Activated gamma-delta T cell treated with Interleukin-2 at 50 U/mL for 16 hours (primary cell): ENCODE data around the gene MAGEA8.
"Not testable (repeated sequence)": the region's sequence is repeated elsewhere in the genome, so short reads cannot be mapped to it uniquely, and the experiment has no call there.

Experiments used
- DNase-seq: peaks from one replicate; pipeline ENCODE4 v3.0.0-alpha.2; 2020

Gene MAGEA8

GRCh38 chrX:149881081-149881711 is at the start of gene MAGEA8:
Gene MAGEA8 (plus strand): TSS chrX:149881183. CDS start chrX:149884273, 3,090 bp downstream.
- DNase-seq: no peak

GRCh38 chrX:149831473-149831872 is 49.5 kb upstream of the MAGEA8 start:
- DNase-seq: no peak

GRCh38 chrX:149836728-149837127 is 44.3 kb upstream of the MAGEA8 start:
- not testable (repeated sequence) for DNase-seq

GRCh38 chrX:149837167-149837566 is 43.8 kb upstream of the MAGEA8 start:
- no peak for DNase-seq

- no peak for DNase-seq
These were observed 43.3 kb upstream of the MAGEA8 start for GRCh38 chrX:149837639-149838038.

- DNase-seq: no peak
These were observed 39.1 kb upstream of the MAGEA8 start for GRCh38 chrX:149841929-149842328.

- DNase-seq: no peak
These were observed 35.6 kb upstream of the MAGEA8 start for GRCh38 chrX:149845385-149845784.

- no peak for DNase-seq
These were observed 34.2 kb upstream of the MAGEA8 start for GRCh38 chrX:149846789-149847188.

GRCh38 chrX:149848855-149849254 is 32.1 kb upstream of the MAGEA8 start:
- no peak for DNase-seq

GRCh38 chrX:149849787-149850186 is 31.2 kb upstream of the MAGEA8 start:
- DNase-seq: no peak

GRCh38 chrX:149851864-149852263 is 29.1 kb upstream of the MAGEA8 start:
- no peak for DNase-seq

- DNase-seq: no peak
These were observed 27.1 kb upstream of the MAGEA8 start for GRCh38 chrX:149853925-149854324.

GRCh38 chrX:149858592-149858991 is 22.4 kb upstream of the MAGEA8 start:
- no peak for DNase-seq

- no peak for DNase-seq
These were observed 20.5 kb upstream of the MAGEA8 start for GRCh38 chrX:149860445-149860844.

GRCh38 chrX:149865390-149865789 is 15.6 kb upstream of the MAGEA8 start:
- no peak for DNase-seq

GRCh38 chrX:149867488-149867887 is 13.5 kb upstream of the MAGEA8 start:
- DNase-seq: no peak

GRCh38 chrX:149870840-149871239 is 10.1 kb upstream of the MAGEA8 start:
- no peak for DNase-seq

GRCh38 chrX:149871433-149871832 is 9.6 kb upstream of the MAGEA8 start:
- DNase-seq: no peak

- DNase-seq: peak; percentile 73
These were observed 9.0 kb upstream of the MAGEA8 start for GRCh38 chrX:149871940-149872339.

GRCh38 chrX:149877157-149877556 is 3.8 kb upstream of the MAGEA8 start:
- DNase-seq: no peak

GRCh38 chrX:149877636-149878035 is 3.3 kb upstream of the MAGEA8 start:
- no peak for DNase-seq

- not testable (repeated sequence) for DNase-seq
These were observed 9.8 kb downstream of the MAGEA8 start for GRCh38 chrX:149890828-149891227.

GRCh38 chrX:149898554-149898953 is 17.6 kb downstream of the MAGEA8 start:
- DNase-seq: no peak

GRCh38 chrX:149903889-149904748 is 23.1 kb downstream of the MAGEA8 start:
- DNase-seq: no peak
